Subcutaneous abdominal adipose tissue (tissue), 5 donors: Measurements from ENCODE around the gene URGCP.

Source experiments
- H3K27ac ChIP-seq: one replicate; pipeline ENCODE4 v1.7.0; 2013; ENCODE audit warnings: low read depth, mild to moderate bottlenecking, inconsistent platforms, low read length, moderate library complexity
- H3K27me3 ChIP-seq, 5 donors: one replicate each; pipeline ENCODE4 v1.7.0; 2013; ENCODE audit warnings: low read length in 5 of 5, inconsistent platforms in 1 of 5; ENCODE audit not compliant: control insufficient read depth in 5 of 5, insufficient read depth in 4 of 5
- H3K36me3 ChIP-seq, 5 donors: one replicate each; pipeline ENCODE4 v1.7.0; 2013; ENCODE audit warnings: low read length in 5 of 5; ENCODE audit not compliant: control insufficient read depth in 5 of 5, insufficient read depth in 5 of 5
- H3K4me1 ChIP-seq, 5 donors: one replicate each; pipeline ENCODE4 v1.7.0; 2013; ENCODE audit warnings: low read length in 5 of 5, mild to moderate bottlenecking in 3 of 5, moderate library complexity in 1 of 5; ENCODE audit not compliant: control insufficient read depth in 5 of 5, insufficient read depth in 5 of 5
- H3K4me3 ChIP-seq, 5 donors: one replicate each; pipeline ENCODE4 v1.7.0; 2013; ENCODE audit warnings: low read length in 5 of 5, low read depth in 1 of 5
- H3K9ac ChIP-seq, 5 donors: one replicate each; pipeline ENCODE4 v1.7.0; 2013; ENCODE audit warnings: low read length in 5 of 5, mild to moderate bottlenecking in 4 of 5, moderate library complexity in 3 of 5
- H3K9me3 ChIP-seq, 5 donors: one replicate each; pipeline ENCODE4 v1.7.0; 2013; ENCODE audit warnings: low read length in 5 of 5; ENCODE audit not compliant: control insufficient read depth in 5 of 5
- donor health status: healthy.
- donor health status: healthy.
- donor health status: healthy.
- donor health status: healthy.
- donor health status: healthy.

Gene URGCP

DNA sequence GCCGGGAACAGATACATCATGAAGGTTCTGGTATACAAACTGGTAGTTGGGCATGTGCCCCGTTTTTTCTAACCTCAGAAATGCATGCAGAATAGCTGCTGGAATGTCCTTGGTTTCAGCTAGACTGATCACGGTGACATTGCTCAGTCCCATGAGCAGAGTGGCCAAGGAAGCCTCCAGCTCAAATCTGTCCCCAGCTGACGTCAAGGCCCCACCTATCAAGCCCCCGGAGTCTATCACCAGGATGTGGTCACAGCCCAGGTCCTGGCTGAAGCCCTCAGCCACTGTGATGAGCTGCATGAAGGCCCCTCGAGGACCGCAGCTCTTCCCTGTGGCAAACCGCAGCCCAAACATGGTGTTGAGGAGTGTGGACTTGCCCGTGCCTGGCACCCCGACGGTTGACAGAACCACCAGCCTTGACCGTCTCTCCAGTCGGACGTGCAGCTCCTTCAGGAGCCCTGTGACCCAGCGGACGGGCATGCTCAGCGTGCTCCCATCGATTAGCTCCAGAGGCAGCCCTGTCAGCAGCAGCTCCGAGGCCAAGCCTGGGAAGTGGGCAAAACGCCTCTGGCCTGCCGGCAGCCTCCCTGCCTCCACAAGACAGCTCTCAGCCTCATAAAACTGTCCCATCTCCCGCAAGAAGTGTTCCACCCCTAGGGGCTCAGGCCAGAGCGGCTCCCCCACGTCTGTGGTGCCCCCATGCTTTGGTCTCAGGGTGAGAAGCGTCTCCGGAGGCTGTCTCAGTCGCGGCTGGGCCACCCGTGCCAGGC, 29.2 kb downstream of the URGCP start:
- no peaks in the 10 kb centered on the region for H3K9me3 ChIP-seq
- peaks cover 3 to 67% (median 66%) of the 10 kb centered on the region in 5 donors for H3K36me3 ChIP-seq
- H3K4me3 ChIP-seq = no peak overlapping the region
- H3K27me3 ChIP-seq = no peaks in the 10 kb centered on the region
- H3K9ac ChIP-seq = no peak overlapping the region
- no peak overlapping the region for H3K27ac ChIP-seq
- H3K4me1 ChIP-seq = peaks cover 12 to 36% (median 29%) of the 10 kb centered on the region in 5 donors

DNA sequence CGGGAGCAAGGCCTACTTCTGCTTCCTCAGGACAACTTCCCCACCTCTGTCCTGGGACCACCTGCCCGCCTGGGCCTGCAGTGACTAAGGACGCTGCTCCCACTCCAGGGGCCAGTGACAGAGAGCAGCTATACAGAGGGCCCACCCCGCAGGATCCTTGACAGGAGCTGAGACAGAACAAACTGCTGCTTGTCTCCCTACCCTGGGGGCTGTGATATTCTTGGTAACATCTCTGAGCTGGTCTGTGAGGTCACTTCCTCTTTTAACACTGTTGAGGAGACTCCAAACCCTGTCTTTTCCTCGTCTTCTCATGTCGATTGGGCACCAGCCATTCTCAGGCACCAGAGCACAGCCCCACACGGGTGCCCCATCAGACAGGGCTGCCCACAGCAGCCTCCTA, 30.2 kb downstream of the URGCP start:
- Histone ChIP-seq H3K4me1 (peaks cover 17 to 42% (median 35%) of the 10 kb centered on the region in 5 donors), H3K9ac (peak overlapping the region in 1 of 5 donors; percentile 14), H3K27me3 (no peaks in the 10 kb centered on the region), H3K4me3 (no peak overlapping the region), H3K27ac (no peak overlapping the region), H3K36me3 (peaks cover 0 to 63% (median 63%) of the 10 kb centered on the region in 5 donors), H3K9me3 (no peaks in the 10 kb centered on the region)

DNA sequence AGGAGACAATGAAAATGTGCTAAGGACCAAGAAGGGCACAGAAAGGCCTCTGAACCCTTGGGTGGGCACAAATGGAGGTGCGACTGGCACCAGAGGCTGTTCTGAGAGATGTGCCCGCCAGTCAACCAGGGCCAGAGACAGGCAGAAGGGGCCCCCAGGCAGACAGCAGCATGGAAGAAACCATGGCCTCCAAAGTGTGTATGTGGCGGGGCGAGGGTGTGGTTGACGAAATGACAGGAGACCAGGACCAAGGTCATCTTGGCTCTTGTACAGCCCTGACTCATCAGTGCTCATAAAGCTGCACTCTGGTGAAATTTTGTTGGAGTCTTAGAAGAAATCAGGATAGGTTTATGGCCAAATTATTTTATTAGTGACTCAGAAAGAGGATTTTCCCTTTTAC, 33.1 kb downstream of the URGCP start:
- no peaks in the 10 kb centered on the region for H3K9me3 ChIP-seq
- peaks cover 0 to 36% (median 34%) of the 10 kb centered on the region in 5 donors for H3K36me3 ChIP-seq
- no peaks in the 10 kb centered on the region for H3K27me3 ChIP-seq
- peak overlapping the region; percentile 96 for H3K27ac ChIP-seq
- peak overlapping the region; percentile 16 to 81 (median 51) for H3K9ac ChIP-seq
- peak overlapping the region in 1 of 5 donors; percentile 17 for H3K4me3 ChIP-seq
- H3K4me1 ChIP-seq = peaks cover 18 to 43% (median 42%) of the 10 kb centered on the region in 5 donors

DNA sequence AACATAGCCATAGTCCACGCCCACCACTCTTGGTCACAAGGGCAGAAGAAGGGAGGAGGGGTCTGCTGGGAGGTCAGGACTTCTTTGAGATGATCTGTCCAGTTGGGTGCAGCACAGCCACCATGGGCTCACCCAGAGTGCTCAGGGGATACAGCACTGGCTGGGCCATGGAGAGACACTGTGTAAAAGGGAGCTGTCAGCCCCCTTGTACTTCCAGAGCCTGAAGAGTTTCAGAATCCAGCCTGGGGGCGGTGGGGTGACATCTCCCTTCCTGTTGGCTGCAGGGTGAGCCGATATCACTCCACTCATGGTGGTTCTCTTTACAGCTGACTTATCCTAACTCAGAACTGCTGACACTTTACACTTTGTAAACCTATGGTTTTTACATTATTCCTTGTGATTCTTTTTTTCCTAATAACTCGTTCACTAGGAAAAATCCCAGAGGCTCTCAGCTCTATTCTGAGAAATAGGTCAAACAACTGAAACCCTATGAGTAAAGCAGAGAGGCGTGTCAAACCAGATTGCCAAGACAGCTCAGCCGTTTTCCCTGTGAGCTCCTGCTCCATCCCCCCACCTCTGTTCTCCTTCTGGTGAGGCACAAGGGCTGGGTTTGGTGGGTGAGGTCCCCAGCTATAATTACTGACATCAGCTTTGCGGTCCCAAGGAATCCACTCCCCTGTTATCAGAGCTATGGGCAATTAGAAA, 33.8 kb downstream of the URGCP start:
- H3K9me3 ChIP-seq = no peaks in the 10 kb centered on the region
- peak overlapping the region; percentile 96 for H3K27ac ChIP-seq
- H3K36me3 ChIP-seq = peaks cover 0 to 29% (median 27%) of the 10 kb centered on the region in 5 donors
- peak overlapping the region; percentile 33 to 81 (median 62) for H3K9ac ChIP-seq
- peaks cover 16 to 47% (median 45%) of the 10 kb centered on the region in 5 donors for H3K4me1 ChIP-seq
- H3K4me3 ChIP-seq = peak overlapping the region in 2 of 5 donors; percentile 17 to 26
- no peaks in the 10 kb centered on the region for H3K27me3 ChIP-seq

DNA sequence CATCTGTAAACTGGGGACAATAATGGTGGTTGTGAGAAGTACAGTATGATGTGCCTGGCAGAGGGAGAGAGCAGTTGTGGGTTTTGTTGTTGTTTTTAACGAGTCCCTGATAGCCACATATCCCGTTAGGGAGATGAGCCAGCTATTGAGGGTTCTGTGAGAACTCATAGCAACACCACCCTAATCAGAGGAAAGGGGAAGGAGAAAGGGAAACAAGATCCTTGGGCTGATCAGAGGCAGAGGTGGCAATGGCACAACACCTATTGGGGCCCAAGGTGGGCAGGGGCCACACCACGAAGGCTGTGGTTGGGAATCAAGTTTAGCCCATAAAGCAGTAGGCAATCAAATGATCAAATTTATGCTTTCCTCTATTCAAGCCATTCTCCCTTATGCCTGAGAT, 35.3 kb downstream of the URGCP start:
- Histone ChIP-seq H3K27ac (peak overlapping the region; percentile 23), H3K27me3 (no peaks in the 10 kb centered on the region), H3K4me3 (no peak overlapping the region), H3K4me1 (peaks cover 16 to 47% (median 42%) of the 10 kb centered on the region in 5 donors), H3K9ac (no peak overlapping the region), H3K9me3 (no peaks in the 10 kb centered on the region), H3K36me3 (peaks cover 4 to 26% (median 23%) of the 10 kb centered on the region in 5 donors)

DNA sequence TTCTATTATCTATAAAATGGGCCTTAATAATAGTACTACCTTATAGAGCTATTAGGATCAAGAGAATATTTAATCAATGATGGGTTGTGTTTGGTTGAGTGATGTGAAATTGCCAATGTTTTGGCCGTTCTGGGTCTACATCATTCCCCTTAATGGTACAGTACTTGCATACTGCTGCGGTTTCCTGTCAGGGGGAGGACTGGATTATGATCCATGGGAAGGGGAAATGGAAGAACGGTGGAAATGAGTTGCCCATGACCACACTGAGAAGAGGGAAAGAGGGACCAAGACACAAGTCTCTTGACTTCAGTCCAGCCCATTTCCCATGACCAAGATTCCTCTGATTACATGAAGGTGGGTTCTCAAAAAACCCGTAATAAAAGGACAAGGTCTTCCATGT, 36.1 kb downstream of the URGCP start:
- H3K27ac ChIP-seq = peak overlapping the region; percentile 98

DNA sequence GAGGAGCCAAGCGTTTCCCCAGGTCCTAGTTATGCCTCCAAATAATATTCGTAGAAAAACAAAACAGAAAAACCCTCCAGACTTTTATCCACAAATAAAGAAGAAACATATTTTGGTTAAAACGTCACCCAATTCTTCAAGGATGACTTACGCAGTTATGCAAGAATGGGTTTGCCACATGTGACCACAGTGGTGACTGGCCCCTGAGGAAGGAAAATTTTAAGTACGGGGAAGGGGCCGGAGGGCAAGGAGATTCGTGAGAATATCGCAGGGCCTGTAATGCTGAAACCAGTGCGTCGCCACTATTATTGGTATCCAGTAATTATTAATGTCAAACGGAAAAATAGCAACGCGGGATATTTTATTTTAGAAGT, 36.5 kb downstream of the URGCP start:
- Histone ChIP-seq H3K27ac (peak overlapping the region; percentile 98), H3K4me1 (peaks cover 16 to 47% (median 42%) of the 10 kb centered on the region in 5 donors), H3K9me3 (no peaks in the 10 kb centered on the region), H3K4me3 (peak overlapping the region; percentile 73 to 95 (median 83)), H3K27me3 (no peaks in the 10 kb centered on the region), H3K36me3 (peaks cover 4 to 21% (median 18%) of the 10 kb centered on the region in 5 donors), H3K9ac (peak overlapping the region; percentile 67 to 87 (median 82))

More for the DNA sequence above, 36.1 kb downstream of the URGCP start:
- Histone ChIP-seq H3K36me3 (peaks cover 4 to 24% (median 21%) of the 10 kb centered on the region in 5 donors), H3K4me3 (peak overlapping the region in 2 of 5 donors; percentile 83 to 87), H3K9me3 (no peaks in the 10 kb centered on the region), H3K27me3 (no peaks in the 10 kb centered on the region), H3K4me1 (peaks cover 16 to 47% (median 42%) of the 10 kb centered on the region in 5 donors), H3K9ac (peak overlapping the region in 3 of 5 donors; percentile 11 to 86 (median 18))

DNA sequence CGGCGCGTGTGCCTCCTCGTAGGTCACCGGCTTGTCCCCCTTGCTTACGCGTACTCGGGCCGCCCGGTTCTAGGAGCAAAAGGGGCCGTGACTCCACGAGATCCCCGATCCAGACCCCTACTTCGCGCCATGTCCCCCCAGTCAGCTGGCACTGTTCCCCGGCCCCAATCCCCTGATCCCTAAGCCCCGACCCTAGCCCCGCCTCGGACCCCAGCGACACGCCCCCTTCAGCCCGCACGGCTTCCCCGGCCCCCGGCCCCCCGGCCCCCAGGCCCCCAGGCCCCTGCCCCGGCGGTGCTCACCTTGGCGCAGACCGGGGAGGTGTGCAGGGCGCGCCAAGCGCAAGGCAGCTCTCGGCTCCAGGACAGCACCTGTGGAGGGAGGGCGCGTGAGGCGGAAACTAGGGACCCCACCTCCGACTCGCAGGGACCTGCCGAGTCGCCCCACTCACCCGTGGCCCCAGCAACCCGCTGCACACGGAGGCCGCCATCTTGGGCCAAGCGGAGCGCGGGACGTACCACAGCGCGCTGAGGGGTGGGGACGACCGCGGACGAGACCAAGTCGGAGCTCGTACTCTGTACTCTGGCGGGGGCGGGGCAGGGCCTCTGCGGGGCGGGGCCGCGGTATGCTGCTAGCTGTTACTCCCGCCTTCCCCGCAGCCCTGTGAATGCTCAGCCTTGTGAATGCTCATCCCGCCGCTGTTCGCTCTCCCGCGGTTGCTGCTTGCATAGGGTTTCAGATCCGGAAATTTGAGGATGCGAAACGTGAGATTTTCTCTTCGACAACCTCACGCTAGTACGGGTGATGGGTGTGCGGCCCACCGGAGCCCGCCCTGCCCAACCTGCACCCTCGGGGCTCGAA, 37.2 kb downstream of the URGCP start, which contains the start of gene MRPS24:
TSS of gene MRPS24 (minus strand) at position 512 of the 861 bp plus-strand sequence. CDS start at position 490, 22 bp downstream.
- H3K27me3 ChIP-seq = no peaks in the 10 kb centered on the region
- no peaks in the 10 kb centered on the region for H3K9me3 ChIP-seq
- H3K9ac ChIP-seq = peak within 1 kb of the TSS; percentile 79 to 87 (median 84)
- H3K4me3 ChIP-seq = peak within 1 kb of the TSS; percentile 73 to 95 (median 83)
- H3K36me3 ChIP-seq = peaks cover 4 to 20% (median 17%) of the 10 kb centered on the region in 5 donors
- H3K27ac ChIP-seq = peak within 1 kb of the TSS; percentile 98
- H3K4me1 ChIP-seq = peaks cover 16 to 47% (median 42%) of the 10 kb centered on the region in 5 donors

DNA sequence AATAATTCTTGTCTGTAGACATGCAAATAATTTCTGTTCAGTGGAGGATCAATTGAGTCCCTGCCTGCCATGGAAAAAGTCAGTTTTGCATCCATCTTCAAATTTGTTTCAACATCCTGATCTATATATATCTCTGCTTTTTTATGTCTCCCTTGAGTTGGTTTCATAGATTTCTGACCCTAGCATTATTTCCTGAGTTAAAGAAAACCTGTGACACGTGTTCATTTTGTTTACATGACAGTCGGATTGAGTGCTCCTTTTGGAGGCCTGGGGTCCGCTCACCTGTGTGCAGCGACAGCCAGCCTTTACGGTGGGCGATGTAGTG, 37.8 kb downstream of the URGCP start:
- no peaks in the 10 kb centered on the region for H3K27me3 ChIP-seq
- H3K4me1 ChIP-seq = peaks cover 16 to 42% (median 37%) of the 10 kb centered on the region in 5 donors
- no peaks in the 10 kb centered on the region for H3K9me3 ChIP-seq
- H3K36me3 ChIP-seq = peaks cover 4 to 20% (median 17%) of the 10 kb centered on the region in 5 donors
- peak overlapping the region; percentile 52 to 95 (median 83) for H3K4me3 ChIP-seq
- H3K27ac ChIP-seq = peak overlapping the region; percentile 98
- H3K9ac ChIP-seq = peak overlapping the region; percentile 42 to 84 (median 75)
